GM19043 (cell line): ENCODE measurements around the gene NUFIP2.

Experiments used
- ATAC-seq: cut with Tn5 transposase; IDR thresholded peaks from one replicate; pipeline ENCODE4 v1.9.1; 2021; ENCODE audit warnings: low read depth; ENCODE audit not compliant: unreplicated experiment

Gene NUFIP2

GRCh38 chr17:29207975-29208374 lies 86.0 kb downstream of the NUFIP2 start:
- ATAC-seq: no peak
